PC-3 (cell line): ENCODE data around the gene KANK2.

Experiments
- EZH2 ChIP-seq: fragments of 300-600 bp; sonication (generic); IDR thresholded peaks from one replicate; pipeline ENCODE4 v1.6.1; 2017; ENCODE audit warnings: antibody characterized with exemption, mild to moderate bottlenecking, low read length; ENCODE audit not compliant: unreplicated experiment
- TF ChIP-seq, protein P1 (sequence below): fragments of 300-600 bp; sonication (generic); conservative IDR thresholded peaks from 2 replicates; pipeline ENCODE4 v1.5.1; 2017; ENCODE audit warnings: antibody characterized with exemption, low read depth, mild to moderate bottlenecking, low read length

DNA sequence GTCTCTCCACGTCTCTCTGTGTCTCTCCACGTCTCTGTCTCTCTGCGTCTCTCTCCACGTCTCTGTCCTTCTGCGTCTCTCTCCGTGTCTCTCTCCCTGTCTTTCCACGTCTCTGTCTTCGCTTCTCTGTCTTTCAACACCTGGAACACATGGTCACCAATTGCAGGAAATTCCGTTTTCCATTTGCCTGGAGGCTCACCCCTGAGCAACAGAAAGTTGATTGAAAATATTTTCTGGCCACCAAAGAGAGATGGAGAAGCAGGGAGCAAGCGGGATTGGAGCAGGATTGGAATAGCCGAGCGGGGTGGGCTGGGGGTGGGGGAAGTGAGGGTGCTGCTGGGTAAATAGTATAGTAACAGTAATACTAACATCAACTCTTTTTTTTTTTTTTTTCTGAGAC is 1.7 kb downstream of the KANK2 start:
- TF ChIP-seq, protein P1, sequence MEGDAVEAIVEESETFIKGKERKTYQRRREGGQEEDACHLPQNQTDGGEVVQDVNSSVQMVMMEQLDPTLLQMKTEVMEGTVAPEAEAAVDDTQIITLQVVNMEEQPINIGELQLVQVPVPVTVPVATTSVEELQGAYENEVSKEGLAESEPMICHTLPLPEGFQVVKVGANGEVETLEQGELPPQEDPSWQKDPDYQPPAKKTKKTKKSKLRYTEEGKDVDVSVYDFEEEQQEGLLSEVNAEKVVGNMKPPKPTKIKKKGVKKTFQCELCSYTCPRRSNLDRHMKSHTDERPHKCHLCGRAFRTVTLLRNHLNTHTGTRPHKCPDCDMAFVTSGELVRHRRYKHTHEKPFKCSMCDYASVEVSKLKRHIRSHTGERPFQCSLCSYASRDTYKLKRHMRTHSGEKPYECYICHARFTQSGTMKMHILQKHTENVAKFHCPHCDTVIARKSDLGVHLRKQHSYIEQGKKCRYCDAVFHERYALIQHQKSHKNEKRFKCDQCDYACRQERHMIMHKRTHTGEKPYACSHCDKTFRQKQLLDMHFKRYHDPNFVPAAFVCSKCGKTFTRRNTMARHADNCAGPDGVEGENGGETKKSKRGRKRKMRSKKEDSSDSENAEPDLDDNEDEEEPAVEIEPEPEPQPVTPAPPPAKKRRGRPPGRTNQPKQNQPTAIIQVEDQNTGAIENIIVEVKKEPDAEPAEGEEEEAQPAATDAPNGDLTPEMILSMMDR, result no peak
- TF ChIP-seq EZH2, result no peak
